Bronchial epithelial cell (primary cell): Measurements from ENCODE around the gene ADCY3. TPM values are rescaled to one million over a fixed set of nuclear protein-coding genes. Genes with fewer than 3 reads are reported as not detected.

Source experiments
- DNase-seq: peaks from one replicate; pipeline ENCODE4 v3.0.0-alpha.2; 2010; ENCODE audit warnings: low read depth
- FAIRE-seq: peaks from 2 replicates; lab custom pipeline; 2011; peaks lifted over from hg19 to GRCh38; lab: Jason Lieb, UNC
- H3K27me3 ChIP-seq: 2 replicates; pipeline ENCODE4 v1.5.1; 2011; ENCODE audit warnings: low read length; ENCODE audit not compliant: control insufficient read depth, insufficient read depth
- H3K36me3 ChIP-seq: 2 replicates; pipeline ENCODE4 v1.5.1; 2011; ENCODE audit warnings: low read length; ENCODE audit not compliant: control insufficient read depth, insufficient read depth
- H3K4me3 ChIP-seq: 2 replicates; pipeline ENCODE4 v1.5.1; 2011; ENCODE audit warnings: mild to moderate bottlenecking, low read depth, low read length, control low read depth
- CTCF ChIP-seq: IDR thresholded peaks from 2 replicates; pipeline ENCODE4 v1.5.1; 2011; ENCODE audit warnings: mild to moderate bottlenecking, moderate library complexity, low read length, control low read depth, inconsistent platforms; ENCODE audit not compliant: insufficient read depth, severe bottlenecking
- total RNA-seq: library from RNA; depleted of rRNA; stranded (reverse); fragments of >200 nt; gene quantifications from 2 replicates; pipeline ENCODE4 v1.2.1, GENCODE V29; 2014

The ADCY3 gene
- total RNA-seq, 1 donor from 2014 or later: 31.1 TPM

DNA sequence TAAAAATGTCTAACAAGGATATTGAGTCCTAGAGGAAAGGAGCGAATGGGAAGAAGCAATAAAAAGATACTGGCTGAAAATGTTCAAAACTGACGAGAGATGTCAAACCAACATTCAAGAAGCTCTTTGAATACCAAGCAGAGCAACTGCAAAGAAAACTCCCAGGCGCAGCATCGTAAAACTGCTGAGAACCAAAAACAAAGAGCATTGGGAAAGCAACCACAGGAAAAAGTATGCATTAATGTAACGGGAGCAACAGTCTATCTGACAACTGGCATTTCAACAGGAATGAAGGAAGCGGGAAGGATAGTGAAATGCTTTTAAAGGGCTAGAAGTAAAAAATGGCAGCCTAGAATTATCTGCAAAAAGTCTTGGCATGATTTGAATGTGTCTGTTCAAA lies 53.1 kb downstream of the ADCY3 start:
- DNase-seq (no peak), FAIRE-seq (no peak)
- no peak for TF ChIP-seq CTCF
- no peaks in the 10 kb centered on the region for H3K27me3 ChIP-seq
- H3K4me3 ChIP-seq: no peak overlapping the region
- H3K36me3 ChIP-seq: no peaks in the 10 kb centered on the region

- no peaks in the 10 kb centered on the region for H3K27me3 ChIP-seq
- no peak for TF ChIP-seq CTCF
- H3K4me3 ChIP-seq: no peak overlapping the region
- H3K36me3 ChIP-seq: no peaks in the 10 kb centered on the region
- no peak for DNase-seq
- FAIRE-seq: no peak
Observed at GRCh38 chr2:24863641-24864040, 56.4 kb downstream of the ADCY3 start.

DNA sequence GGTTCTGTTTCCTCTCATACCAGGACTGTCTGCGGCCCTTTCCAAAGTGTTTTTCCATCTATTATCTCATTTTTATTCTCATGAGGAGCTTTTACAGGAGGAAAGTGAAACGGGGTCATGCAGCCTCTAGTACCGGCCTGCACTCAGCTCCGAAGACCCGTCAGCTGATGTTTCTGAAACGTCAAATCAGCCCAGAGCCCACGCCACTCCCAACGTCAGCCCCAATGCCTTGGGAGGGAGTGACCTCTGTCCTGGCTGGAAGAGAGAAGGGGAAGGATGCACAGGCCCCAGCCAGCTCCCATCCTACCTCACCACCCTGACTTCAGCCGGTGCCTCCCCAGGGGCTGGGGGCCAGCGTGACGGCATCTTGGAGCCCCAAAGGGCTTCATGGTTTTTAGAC lies 58.5 kb downstream of the ADCY3 start:
- Histone ChIP-seq H3K36me3 (no peaks in the 10 kb centered on the region), H3K27me3 (no peaks in the 10 kb centered on the region), H3K4me3 (no peak overlapping the region)
- FAIRE-seq (no peak), DNase-seq (no peak)
- no peak for TF ChIP-seq CTCF

GRCh38 chr2:24860631-24861030 lies 59.4 kb downstream of the ADCY3 start:
- Histone ChIP-seq H3K36me3 (no peaks in the 10 kb centered on the region), H3K27me3 (no peaks in the 10 kb centered on the region), H3K4me3 (no peak overlapping the region)
- DNase-seq (no peak), FAIRE-seq (no peak)
- no peak for TF ChIP-seq CTCF

DNA sequence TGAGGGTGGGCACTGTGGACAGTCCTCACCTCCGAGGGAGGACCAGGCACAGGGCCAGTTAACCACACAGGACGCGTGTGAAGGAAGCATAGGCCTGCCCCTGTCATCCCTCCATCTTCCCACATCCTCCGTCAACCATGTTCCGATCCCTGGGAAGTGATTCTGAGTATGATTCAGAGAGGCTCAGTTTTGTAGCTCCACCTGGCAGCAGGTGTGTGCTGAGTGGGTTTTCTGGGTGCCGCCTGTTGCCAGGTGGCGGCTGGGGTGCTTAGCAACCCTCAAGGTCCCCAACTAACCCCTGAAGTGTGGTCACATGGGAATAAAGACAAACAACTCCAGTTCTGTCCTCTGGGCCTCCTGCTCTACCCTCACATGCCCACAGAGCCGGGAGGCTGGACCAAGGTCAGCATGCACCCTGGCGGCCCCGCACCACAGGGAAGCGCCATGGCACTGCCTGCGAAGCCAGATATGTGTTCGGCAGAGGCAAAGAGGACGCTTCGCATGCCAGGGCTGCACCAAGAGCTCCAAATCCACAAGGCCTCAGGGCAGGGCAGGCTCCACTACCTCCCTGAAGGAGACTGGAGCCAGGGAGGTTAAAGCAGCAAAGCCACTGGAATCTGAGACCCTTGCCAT lies 60.0 kb downstream of the ADCY3 start:
- H3K4me3 ChIP-seq: no peak overlapping the region
- FAIRE-seq (no peak), DNase-seq (no peak)
- H3K36me3 ChIP-seq: no peaks in the 10 kb centered on the region
- H3K27me3 ChIP-seq: no peaks in the 10 kb centered on the region
- no peak for TF ChIP-seq CTCF

- TF ChIP-seq CTCF: no peak
- Histone ChIP-seq H3K36me3 (no peaks in the 10 kb centered on the region), H3K4me3 (no peak overlapping the region), H3K27me3 (no peaks in the 10 kb centered on the region)
- FAIRE-seq: no peak
- DNase-seq: no peak
Observed at GRCh38 chr2:24858996-24859395, 61.0 kb downstream of the ADCY3 start.
